ENCODE results near the gene ZNF469.

- no peak for TF ChIP-seq ATF3 (CRISPR knock-in tag; conservative IDR thresholded peaks at IDR 0.05)
- TF ChIP-seq JUN (CRISPR knock-in tag; IDR thresholded peaks at IDR 0.05), result no peak
- no peak for TF ChIP-seq CTCF (IDR thresholded peaks at IDR 0.05)
- no peak for TF ChIP-seq E2F1 (CRISPR knock-in tag; IDR thresholded peaks at IDR 0.05)
- TF ChIP-seq TCF7 (CRISPR knock-in tag; IDR thresholded peaks at IDR 0.05; ENCODE audit: low read depth), result no peak
- TF ChIP-seq ETV6 (CRISPR knock-in tag; IDR thresholded peaks at IDR 0.05), result no peak
- no peak for TF ChIP-seq ZNF423 (CRISPR knock-in tag; IDR thresholded peaks at IDR 0.05)
- TF ChIP-seq ZNF138 (CRISPR knock-in tag; conservative IDR thresholded peaks at IDR 0.05), result no peak
- TF ChIP-seq TEAD4 (CRISPR knock-in tag; IDR thresholded peaks at IDR 0.05), result no peak
- no peak for TF ChIP-seq SP1 (CRISPR knock-in tag; conservative IDR thresholded peaks at IDR 0.05)
- no peak for TF ChIP-seq MXD4 (CRISPR knock-in tag; IDR thresholded peaks at IDR 0.05; ENCODE audit: borderline replicate concordance)
Observed at GRCh38 chr16:88415381-88415705, 32.6 kb downstream of the ZNF469 start.

Data from WTC11 (cell line).